NCI-H748 (cell line): ENCODE results near the gene RAB33A.

ENCODE experiments used
- DNase-seq: peaks from one replicate; lab custom pipeline; 2025; ENCODE audit not compliant: unreplicated experiment; lab: John Stamatoyannopoulos, UW

Gene RAB33A

GRCh38 chrX:130172127-130172845, 524 bp downstream of the RAB33A start:
- DNase-seq = peak; percentile 45

DNA sequence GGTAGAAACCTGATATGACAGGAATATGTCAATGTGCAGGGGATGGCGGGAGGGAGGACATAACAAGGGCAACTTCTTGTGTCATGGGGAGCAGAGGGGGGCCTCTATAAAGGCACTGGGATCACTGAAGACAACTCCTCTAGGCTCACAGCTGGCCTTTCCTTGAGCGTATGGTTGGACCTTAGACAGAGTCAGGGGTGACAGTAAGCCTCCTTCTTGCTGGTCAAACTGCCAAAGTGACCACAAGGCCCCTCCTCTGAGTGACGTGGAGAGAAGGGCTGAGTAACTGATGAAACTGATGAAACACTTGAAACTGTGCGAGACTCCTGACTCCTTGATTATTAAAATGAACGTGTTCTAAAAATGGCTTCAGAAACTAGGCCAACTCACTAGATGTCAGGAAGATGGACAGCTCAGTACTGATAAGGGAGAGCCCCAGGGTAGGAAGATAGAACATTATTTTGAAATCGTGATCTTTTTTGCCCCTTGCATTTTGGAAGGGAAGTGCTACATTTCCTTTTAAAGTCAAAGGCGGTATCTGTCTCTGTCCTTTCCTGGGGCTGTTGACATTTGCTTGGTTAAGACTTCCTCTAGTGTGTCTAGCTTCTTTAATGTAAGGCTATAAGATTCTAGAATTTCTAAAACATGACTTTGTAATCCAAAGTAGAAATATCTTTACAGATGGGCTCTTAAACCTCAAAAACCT, 1.6 kb downstream of the RAB33A start:
- no peak for DNase-seq

GRCh38 chrX:130174045-130174704, 2.4 kb downstream of the RAB33A start:
- DNase-seq = no peak

GRCh38 chrX:130174937-130175336, 3.2 kb downstream of the RAB33A start:
- no peak for DNase-seq

DNA sequence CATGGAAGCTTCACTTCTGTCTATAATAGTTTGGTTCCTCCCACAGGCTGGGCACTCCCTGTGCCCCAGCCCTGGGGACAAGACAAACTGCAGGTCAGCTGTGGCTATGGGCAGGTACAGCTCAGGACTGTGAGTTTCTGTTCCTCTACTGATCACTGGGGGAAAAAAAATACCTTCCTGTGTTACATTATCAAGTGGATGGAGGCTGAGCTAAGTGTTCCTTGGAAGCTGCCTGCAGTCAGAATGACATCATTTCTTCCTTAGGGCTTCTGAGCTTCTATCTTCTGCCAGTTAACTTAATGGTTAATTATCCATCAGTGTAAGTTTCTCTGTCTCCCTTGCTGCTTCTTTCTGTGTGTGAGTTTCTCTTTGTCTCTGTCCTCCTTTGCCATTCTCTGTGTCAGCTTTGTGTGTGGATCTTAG, 4.6 kb downstream of the RAB33A start:
- DNase-seq = no peak

- DNase-seq = no peak
Measured at GRCh38 chrX:130176942-130177341, 5.2 kb downstream of the RAB33A start.

GRCh38 chrX:130179170-130179569, 7.4 kb downstream of the RAB33A start:
- DNase-seq = no peak

- DNase-seq = peak; percentile 6
Measured at GRCh38 chrX:130179579-130180215, 7.9 kb downstream of the RAB33A start.

DNA sequence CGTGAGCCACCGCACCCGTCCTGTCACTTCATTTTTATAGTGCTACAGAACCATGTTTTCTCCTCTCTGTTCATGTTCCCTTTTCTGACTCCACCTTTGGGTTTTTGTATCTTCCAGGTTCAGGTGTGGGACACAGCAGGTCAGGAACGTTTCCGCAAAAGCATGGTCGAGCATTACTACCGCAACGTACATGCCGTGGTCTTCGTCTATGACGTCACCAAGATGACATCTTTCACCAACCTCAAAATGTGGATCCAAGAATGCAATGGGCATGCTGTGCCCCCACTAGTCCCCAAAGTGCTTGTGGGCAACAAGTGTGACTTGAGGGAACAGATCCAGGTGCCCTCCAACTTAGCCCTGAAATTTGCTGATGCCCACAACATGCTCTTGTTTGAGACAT, 12.4 kb downstream of the RAB33A start:
- no peak for DNase-seq

DNA sequence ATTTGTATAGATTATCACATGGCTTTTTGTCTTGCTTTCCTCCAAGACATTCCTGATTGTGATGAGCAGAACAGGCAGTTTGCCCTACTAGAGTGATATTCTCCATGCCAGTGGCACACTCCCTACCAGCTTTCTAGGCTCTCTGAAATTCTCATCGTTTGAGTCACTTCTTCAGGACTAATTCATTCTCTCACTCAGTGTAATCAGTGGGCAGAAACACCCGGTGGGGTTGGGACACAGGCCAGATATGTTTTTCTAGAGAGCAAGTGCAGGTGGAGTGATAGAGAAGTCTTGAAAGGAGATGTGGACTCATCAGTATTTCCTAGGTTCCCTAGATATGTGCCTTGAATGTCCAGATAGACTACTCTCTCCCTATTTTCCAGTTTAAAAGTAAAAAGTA, 13.1 kb downstream of the RAB33A start:
- no peak for DNase-seq

DNA sequence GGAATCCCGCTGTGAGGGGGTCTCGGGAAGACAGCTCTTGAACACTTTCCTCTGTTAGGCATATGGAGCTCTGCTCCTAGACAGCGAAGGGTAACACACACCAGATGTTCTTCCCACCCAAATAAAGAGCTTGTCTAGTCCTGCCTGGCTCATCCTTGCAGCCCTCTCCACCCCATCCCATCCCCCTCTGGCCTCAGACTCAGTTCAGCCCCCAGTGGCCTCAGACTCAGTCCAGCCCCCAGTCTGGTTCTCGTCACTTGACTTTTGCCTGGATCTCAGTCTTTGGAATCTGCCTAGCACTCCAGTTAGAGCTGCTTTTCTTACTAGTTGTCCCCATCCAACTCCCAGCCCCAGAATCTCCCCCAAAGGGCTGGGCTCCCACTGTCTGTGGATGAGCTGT, 14.9 kb downstream of the RAB33A start:
- no peak for DNase-seq

GRCh38 chrX:130190801-130191200, 19.0 kb downstream of the RAB33A start:
- DNase-seq = no peak

GRCh38 chrX:130196466-130196865, 24.7 kb downstream of the RAB33A start:
- no peak for DNase-seq

DNA sequence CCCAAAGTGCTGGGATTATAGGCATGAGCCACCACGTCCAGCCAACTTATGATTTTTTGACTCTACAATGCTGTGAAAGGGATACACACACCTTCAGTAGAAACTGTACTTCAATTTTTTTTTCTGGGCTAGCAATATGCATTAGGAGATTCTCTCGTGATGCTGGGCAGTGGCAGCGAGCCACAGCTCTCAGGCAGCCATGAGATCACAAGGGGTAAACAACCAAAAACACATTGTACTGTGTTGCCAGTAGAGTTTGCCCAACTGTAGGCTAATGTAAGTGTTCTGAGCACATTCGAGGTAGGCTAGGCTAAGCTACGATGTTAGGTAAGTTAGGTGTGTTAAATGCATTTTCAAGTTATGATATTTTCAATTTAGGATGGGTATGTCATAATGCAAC, 25.7 kb downstream of the RAB33A start:
- no peak for DNase-seq

GRCh38 chrX:130204647-130205046, 32.9 kb downstream of the RAB33A start:
- DNase-seq = no peak

- DNase-seq = no peak
Measured at GRCh38 chrX:130211415-130212186, 39.8 kb downstream of the RAB33A start.

GRCh38 chrX:130212371-130212770, 40.6 kb downstream of the RAB33A start:
- no peak for DNase-seq

DNA sequence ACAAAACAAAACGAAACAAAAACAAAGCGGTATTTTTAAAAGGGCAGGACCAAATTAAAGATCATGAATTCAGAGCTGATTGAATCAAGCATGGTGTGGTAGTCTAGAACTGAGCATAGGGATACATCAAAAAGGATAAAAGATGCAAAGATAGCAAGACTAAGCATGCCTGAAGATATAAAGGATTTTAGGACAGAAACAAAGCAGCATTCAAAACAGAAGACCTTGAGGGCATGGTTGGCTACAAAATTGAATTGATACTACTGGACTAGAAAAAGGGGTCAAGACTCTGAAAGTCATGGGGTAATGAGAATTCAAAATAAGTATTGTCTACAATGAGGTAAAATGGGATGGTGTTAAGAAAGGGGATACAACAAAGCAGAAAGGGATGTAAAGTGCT, 41.6 kb downstream of the RAB33A start:
- no peak for DNase-seq

- DNase-seq = no peak
Measured at GRCh38 chrX:130216320-130216719, 44.6 kb downstream of the RAB33A start.

DNA sequence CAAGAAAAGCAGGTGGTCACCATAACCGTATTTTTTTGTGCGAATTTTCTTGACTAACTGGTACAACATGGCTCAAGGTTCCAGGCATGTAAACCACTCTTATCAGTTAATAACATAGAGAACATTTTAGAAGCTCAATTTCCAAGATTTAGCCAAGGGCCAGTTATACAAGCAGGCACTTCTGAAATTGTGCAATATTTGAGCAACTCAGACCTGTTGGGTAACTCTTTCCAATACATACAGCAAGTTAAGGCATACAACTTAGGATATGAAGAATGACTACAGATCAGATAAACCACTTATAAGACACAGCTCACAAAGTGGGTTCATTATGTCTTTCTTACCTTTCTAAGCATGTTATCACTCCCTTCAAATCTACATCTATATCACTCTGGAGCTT, 53.0 kb downstream of the RAB33A start:
- DNase-seq = no peak

DNA sequence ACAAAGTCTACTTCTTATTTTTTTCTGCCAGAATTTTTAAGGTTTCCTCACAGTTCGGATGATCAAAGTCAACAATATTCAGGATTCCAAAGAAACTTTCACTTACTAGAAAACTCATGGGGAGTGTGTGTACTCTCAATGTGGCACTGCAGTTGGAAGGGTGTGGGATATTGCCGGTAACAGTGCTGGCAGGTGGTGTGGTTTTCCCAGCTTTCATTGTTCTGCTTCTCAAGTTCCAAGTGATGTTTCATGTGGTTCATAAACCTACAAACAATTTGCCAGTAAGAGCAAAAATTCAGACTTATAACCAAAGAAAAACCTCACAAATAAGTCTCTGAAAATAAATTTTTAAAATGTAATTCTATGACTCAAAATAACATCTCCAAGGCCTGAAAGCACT, 57.1 kb downstream of the RAB33A start:
- DNase-seq = no peak
